SK-N-SH (cell line): ENCODE measurements around the gene MAPKBP1.

ENCODE experiments used
- EP300 ChIP-seq, 2 experiments: IDR thresholded peaks; 2 replicates each; pipeline versions ENCODE4 v1.4.0 to v1.6.1; 2012; ENCODE audit warnings: borderline replicate concordance in 1 of 2, low read depth in 1 of 2, low read length in 1 of 2
- FOXM1 ChIP-seq: IDR thresholded peaks from 2 replicates; pipeline ENCODE4 v1.4.0; 2012; ENCODE audit warnings: low read depth, mild to moderate bottlenecking
- POLR2AphosphoS5 ChIP-seq: IDR thresholded peaks from 2 replicates; pipeline ENCODE4 v1.6.1; 2012; ENCODE audit warnings: low read depth, low read length
- YY1 ChIP-seq: IDR thresholded peaks from 2 replicates; pipeline ENCODE4 v1.4.0; 2012; ENCODE audit warnings: low read depth, mild to moderate bottlenecking
- TF ChIP-seq, protein P1 (sequence below): fragments of 200-600 bp; sonication (generic); IDR thresholded peaks from 2 replicates; pipeline ENCODE4 v1.6.1; 2017; ENCODE audit warnings: antibody characterized with exemption, mild to moderate bottlenecking, moderate library complexity

DNA sequence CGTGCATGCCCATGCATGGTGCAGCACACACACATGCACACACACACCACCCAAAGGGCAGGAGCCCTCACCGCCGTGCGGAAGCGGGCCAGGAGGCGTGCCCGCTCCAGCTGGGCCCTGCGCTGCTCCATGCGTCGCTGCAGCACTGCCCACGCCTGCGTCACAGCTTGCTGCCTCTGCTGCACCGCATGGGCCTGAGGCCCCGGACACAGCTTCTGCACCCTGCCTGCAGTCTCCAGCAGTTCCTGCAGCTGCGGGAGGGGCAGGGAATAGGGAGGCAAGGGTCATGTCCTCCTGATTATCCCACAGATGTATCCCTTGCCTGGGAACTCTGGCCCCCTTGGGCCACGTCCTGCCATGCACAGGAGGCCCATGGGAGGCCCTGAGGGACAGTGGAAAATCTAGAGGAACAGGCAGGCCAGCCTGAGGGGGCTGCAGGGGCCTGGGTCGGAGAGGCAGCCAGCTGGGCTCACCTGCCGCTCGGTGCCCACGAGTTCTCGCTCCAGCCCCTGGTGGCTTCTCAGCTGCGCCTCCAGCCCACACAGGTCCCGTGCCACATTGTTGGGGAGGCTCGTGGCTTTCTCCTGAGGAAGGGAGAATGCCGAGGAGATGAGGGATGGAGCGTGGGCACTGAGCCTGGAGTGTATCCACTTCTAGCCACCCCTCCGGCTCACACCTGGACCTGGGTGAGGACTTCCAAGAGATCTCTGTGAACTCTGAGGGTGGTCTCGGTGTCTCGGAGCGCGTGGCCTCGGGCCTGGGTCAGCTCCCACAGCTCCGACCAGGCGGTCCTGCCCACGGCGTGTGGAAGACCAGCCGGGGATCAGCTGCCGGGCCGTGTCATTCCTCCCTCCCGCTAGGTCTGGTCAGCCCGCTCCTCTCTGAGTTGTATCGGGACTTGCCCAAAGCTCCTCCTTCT, 95.7 kb downstream of the MAPKBP1 start:
- TF ChIP-seq, protein P1, sequence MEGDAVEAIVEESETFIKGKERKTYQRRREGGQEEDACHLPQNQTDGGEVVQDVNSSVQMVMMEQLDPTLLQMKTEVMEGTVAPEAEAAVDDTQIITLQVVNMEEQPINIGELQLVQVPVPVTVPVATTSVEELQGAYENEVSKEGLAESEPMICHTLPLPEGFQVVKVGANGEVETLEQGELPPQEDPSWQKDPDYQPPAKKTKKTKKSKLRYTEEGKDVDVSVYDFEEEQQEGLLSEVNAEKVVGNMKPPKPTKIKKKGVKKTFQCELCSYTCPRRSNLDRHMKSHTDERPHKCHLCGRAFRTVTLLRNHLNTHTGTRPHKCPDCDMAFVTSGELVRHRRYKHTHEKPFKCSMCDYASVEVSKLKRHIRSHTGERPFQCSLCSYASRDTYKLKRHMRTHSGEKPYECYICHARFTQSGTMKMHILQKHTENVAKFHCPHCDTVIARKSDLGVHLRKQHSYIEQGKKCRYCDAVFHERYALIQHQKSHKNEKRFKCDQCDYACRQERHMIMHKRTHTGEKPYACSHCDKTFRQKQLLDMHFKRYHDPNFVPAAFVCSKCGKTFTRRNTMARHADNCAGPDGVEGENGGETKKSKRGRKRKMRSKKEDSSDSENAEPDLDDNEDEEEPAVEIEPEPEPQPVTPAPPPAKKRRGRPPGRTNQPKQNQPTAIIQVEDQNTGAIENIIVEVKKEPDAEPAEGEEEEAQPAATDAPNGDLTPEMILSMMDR: no peak
- TF ChIP-seq EP300 (IDR thresholded peaks at IDR 0.05; ENCODE audit: borderline replicate concordance in 1 of 2, low read depth in 1 of 2, low read length in 1 of 2) (no peak), FOXM1 (no peak), YY1 (no peak), POLR2AphosphoS5 (no peak)
